Neural cell (in vitro differentiated cells): ENCODE data around the gene HOXC6.

Source experiments
- EP300 ChIP-seq: fragments of 450-650 bp; conservative IDR thresholded peaks from 2 replicates; pipeline ENCODE4 v1.6.1; 2014; ENCODE audit warnings: antibody characterized with exemption, mild to moderate bottlenecking, moderate library complexity; ENCODE audit not compliant: poor library complexity, severe bottlenecking
- EZH2 ChIP-seq: fragments of 200-600, 300-800 bp; shearing (Covaris generic), sonication (generic); IDR thresholded peaks from 2 replicates; pipeline ENCODE4 v1.6.1; 2014; ENCODE audit warnings: antibody characterized with exemption, low read length, borderline replicate concordance, mild to moderate bottlenecking; ENCODE audit not compliant: insufficient read depth, poor library complexity, severe bottlenecking
- MXI1 ChIP-seq: fragments of 450-650 bp; conservative IDR thresholded peaks from 2 replicates; pipeline ENCODE4 v1.6.1; 2014; ENCODE audit warnings: antibody characterized with exemption, mild to moderate bottlenecking; ENCODE audit not compliant: poor library complexity, severe bottlenecking
- POLR2AphosphoS5 ChIP-seq: IDR thresholded peaks from 2 replicates; pipeline ENCODE4 v1.6.1; 2012
- RAD21 ChIP-seq: fragments of 450-650 bp; conservative IDR thresholded peaks from 2 replicates; pipeline ENCODE4 v1.6.1; 2014; ENCODE audit warnings: antibody characterized with exemption, mild to moderate bottlenecking, moderate library complexity
- REST ChIP-seq: IDR thresholded peaks from 2 replicates; pipeline ENCODE4 v1.6.1; 2012; ENCODE audit warnings: borderline replicate concordance
- SMC3 ChIP-seq: fragments of 450-650 bp; conservative IDR thresholded peaks from 2 replicates; pipeline ENCODE4 v1.6.1; 2014; ENCODE audit warnings: antibody characterized with exemption, mild to moderate bottlenecking, moderate library complexity; ENCODE audit not compliant: poor library complexity
- TAF1 ChIP-seq: IDR thresholded peaks from 2 replicates; pipeline ENCODE4 v1.6.1; 2012; ENCODE audit warnings: low read depth
- TF ChIP-seq, protein P1 (sequence below): fragments of 450-650 bp; IDR thresholded peaks from 2 replicates; pipeline ENCODE4 v1.5.1; 2014; ENCODE audit warnings: antibody characterized with exemption, mild to moderate bottlenecking, moderate library complexity; ENCODE audit not compliant: poor library complexity, severe bottlenecking

GRCh38 chr12:54010972-54011664 is 17.1 kb upstream of the HOXC6 start:
- TF ChIP-seq, protein P1, sequence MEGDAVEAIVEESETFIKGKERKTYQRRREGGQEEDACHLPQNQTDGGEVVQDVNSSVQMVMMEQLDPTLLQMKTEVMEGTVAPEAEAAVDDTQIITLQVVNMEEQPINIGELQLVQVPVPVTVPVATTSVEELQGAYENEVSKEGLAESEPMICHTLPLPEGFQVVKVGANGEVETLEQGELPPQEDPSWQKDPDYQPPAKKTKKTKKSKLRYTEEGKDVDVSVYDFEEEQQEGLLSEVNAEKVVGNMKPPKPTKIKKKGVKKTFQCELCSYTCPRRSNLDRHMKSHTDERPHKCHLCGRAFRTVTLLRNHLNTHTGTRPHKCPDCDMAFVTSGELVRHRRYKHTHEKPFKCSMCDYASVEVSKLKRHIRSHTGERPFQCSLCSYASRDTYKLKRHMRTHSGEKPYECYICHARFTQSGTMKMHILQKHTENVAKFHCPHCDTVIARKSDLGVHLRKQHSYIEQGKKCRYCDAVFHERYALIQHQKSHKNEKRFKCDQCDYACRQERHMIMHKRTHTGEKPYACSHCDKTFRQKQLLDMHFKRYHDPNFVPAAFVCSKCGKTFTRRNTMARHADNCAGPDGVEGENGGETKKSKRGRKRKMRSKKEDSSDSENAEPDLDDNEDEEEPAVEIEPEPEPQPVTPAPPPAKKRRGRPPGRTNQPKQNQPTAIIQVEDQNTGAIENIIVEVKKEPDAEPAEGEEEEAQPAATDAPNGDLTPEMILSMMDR = no peak
- no peak for TF ChIP-seq MXI1
- TF ChIP-seq TAF1 = no peak
- no peak for TF ChIP-seq SMC3
- TF ChIP-seq RAD21 = no peak
- TF ChIP-seq POLR2AphosphoS5 = no peak
- no peak for TF ChIP-seq REST
- TF ChIP-seq EZH2 = no peak
- no peak for TF ChIP-seq EP300
